Cardiac muscle cell (in vitro differentiated cells and primary cell): ENCODE measurements around the gene KRT222. TPM values are rescaled to one million over a fixed set of nuclear protein-coding genes. Genes with fewer than 3 reads are reported as not detected.
A peak's percentile ranks its signal among the peaks of the same experiment; 100 is the strongest.

ENCODE experiments used
- DNase-seq, 2 donors: peaks; one replicate each; pipeline versions ENCODE4 v3.0.0 to v3.0.0-alpha.2; 2010 to 2017; ENCODE audit warnings: low read depth in 1 of 2, low spot score in 1 of 2
- H3K27ac ChIP-seq: fragments of 200-600 bp; sonication (generic); 2 replicates; pipeline ENCODE4 v1.5.1; 2016
- H3K27me3 ChIP-seq: fragments of 200-600 bp; sonication (generic); 2 replicates; pipeline ENCODE4 v1.6.0; 2016; ENCODE audit warnings: control low read depth
- H3K36me3 ChIP-seq: fragments of 200-600 bp; sonication (generic); 2 replicates; pipeline ENCODE4 v1.5.1; 2016; ENCODE audit warnings: control low read depth
- H3K4me1 ChIP-seq: fragments of 200-600 bp; sonication (generic); 2 replicates; pipeline ENCODE4 v1.8.1; 2017; ENCODE audit warnings: low read depth, mild to moderate bottlenecking, mixed run types
- H3K4me3 ChIP-seq: fragments of 200-600 bp; sonication (generic); 2 replicates; pipeline ENCODE4 v1.5.1; 2016; ENCODE audit warnings: mild to moderate bottlenecking
- H3K9me3 ChIP-seq: fragments of 200-600 bp; sonication (generic); 2 replicates; pipeline ENCODE4 v1.5.1; 2017; ENCODE audit warnings: low read depth, mild to moderate bottlenecking, control low read depth
- polyA plus RNA-seq: library from polyadenylated mRNA; unstranded; fragments of >200 nt; fragmentation: Nextera tagmentation; extraction: Ambion mirVana; gene quantifications from 2 replicates; pipeline ENCODE4 v1.2.1, GENCODE V29; 2016
- total RNA-seq: library from RNA; depleted of rRNA; stranded (reverse); fragments of >200 nt; gene quantifications from 2 replicates; pipeline ENCODE4 v1.2.3, GENCODE V29; 2016
- TF ChIP-seq, protein P1 (sequence below): IDR thresholded peaks from 2 replicates; pipeline ENCODE4 v1.5.1; 2012; ENCODE audit warnings: low read depth, mild to moderate bottlenecking, low read length

Gene KRT222
- total and polyA plus RNA-seq, 2 experiments from 2014 or later = 0.29 TPM; not detected in 1

DNA sequence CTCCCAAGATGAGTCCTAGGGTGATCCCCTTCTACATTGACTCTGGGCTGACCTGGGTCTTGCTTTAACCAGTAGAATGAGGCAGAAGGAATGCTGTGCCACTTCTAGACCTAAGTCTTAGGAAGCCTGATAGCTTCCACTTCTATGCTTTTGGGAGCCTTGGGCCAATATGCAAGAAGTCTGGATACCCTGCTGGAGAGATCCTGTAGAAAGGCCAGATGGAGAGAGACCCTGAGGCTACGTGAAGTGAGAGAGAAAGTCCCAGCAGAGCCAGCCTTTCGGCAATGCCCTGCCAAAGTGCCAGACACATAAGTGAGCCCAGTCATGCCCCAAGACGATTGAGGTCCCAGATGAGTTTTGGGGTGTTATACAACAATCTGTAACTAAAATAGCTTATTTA is 1.7 kb downstream of the KRT222 start:
- no peak for DNase-seq
- Histone ChIP-seq H3K9me3 (no peaks in the 10 kb centered on the region), H3K36me3 (no peaks in the 10 kb centered on the region), H3K27me3 (no peaks in the 10 kb centered on the region), H3K27ac (no peak overlapping the region), H3K4me3 (no peak overlapping the region), H3K4me1 (no peaks in the 10 kb centered on the region)
- TF ChIP-seq, protein P1, sequence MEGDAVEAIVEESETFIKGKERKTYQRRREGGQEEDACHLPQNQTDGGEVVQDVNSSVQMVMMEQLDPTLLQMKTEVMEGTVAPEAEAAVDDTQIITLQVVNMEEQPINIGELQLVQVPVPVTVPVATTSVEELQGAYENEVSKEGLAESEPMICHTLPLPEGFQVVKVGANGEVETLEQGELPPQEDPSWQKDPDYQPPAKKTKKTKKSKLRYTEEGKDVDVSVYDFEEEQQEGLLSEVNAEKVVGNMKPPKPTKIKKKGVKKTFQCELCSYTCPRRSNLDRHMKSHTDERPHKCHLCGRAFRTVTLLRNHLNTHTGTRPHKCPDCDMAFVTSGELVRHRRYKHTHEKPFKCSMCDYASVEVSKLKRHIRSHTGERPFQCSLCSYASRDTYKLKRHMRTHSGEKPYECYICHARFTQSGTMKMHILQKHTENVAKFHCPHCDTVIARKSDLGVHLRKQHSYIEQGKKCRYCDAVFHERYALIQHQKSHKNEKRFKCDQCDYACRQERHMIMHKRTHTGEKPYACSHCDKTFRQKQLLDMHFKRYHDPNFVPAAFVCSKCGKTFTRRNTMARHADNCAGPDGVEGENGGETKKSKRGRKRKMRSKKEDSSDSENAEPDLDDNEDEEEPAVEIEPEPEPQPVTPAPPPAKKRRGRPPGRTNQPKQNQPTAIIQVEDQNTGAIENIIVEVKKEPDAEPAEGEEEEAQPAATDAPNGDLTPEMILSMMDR = no peak

DNA sequence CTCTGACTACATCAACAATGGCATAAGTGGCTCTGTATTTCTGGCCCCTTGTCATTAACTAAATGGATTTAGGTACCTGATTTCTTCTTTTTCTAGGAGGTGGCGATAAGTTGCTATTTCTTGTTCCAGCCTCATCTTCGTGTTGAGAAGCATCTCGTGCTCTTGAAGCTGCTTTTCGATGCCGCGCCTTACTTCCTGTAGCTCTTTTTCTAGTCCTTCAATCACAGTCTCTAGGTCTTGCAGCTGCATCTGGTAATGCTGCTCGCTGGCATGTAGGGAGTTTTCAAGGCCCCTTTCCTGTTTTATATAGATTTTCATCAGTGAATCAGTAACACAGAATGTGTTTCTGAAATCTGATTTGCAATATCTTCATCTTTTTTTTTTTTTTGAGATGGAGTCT is 5.1 kb downstream of the KRT222 start:
- no peak for DNase-seq
- H3K27me3 ChIP-seq = no peaks in the 10 kb centered on the region
- TF ChIP-seq, protein P1 = no peak
- H3K4me1 ChIP-seq = no peaks in the 10 kb centered on the region
- no peaks in the 10 kb centered on the region for H3K9me3 ChIP-seq
- H3K4me3 ChIP-seq = no peak overlapping the region
- no peak overlapping the region for H3K27ac ChIP-seq
- H3K36me3 ChIP-seq = no peaks in the 10 kb centered on the region

DNA sequence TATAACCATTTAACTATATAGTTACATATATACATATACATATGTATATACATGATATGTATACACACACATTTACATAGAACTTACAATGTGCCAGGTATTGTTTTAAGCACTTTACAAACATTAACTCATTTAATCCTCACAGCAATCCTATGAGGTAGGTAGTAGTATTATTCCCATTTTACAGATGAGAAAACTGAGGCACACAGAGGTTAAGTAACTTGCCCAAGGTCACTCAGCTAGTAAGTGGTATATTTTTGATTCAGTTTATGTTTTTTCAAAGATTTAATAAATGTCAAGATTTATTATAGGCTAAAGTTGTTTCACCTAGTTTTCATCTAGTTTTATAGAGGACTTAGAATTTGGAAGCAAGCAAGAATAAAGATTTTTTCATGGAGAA is 6.6 kb downstream of the KRT222 start:
- no peaks in the 10 kb centered on the region for H3K27me3 ChIP-seq
- no peak for DNase-seq
- no peaks in the 10 kb centered on the region for H3K9me3 ChIP-seq
- H3K4me1 ChIP-seq = no peaks in the 10 kb centered on the region
- no peak overlapping the region for H3K4me3 ChIP-seq
- no peaks in the 10 kb centered on the region for H3K36me3 ChIP-seq
- H3K27ac ChIP-seq = no peak overlapping the region
- TF ChIP-seq, protein P1 = no peak

DNA sequence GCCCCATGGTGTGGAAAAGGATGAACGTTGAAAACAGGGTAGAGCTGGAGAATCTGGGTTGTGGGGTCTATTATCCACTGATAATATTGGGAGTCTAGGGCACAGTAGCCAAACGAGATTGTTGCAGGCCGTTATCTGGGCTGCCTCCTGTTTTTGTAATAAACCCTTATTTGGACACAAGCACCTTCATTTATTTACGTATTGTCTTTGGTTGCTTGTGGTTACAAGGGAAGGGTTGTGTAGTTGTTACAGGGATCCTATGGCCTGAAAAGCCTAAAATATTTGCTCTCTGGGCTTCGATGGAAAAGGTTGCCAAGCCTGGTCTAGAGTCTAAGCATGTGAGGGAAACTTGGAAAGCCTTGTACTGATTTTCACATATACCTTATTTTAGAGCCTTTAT is 13.0 kb downstream of the KRT222 start:
- no peak overlapping the region for H3K4me3 ChIP-seq
- no peaks in the 10 kb centered on the region for H3K27me3 ChIP-seq
- H3K9me3 ChIP-seq = no peaks in the 10 kb centered on the region
- no peaks in the 10 kb centered on the region for H3K36me3 ChIP-seq
- TF ChIP-seq, protein P1 = no peak
- H3K4me1 ChIP-seq = no peaks in the 10 kb centered on the region
- H3K27ac ChIP-seq = no peak overlapping the region
- DNase-seq = no peak

DNA sequence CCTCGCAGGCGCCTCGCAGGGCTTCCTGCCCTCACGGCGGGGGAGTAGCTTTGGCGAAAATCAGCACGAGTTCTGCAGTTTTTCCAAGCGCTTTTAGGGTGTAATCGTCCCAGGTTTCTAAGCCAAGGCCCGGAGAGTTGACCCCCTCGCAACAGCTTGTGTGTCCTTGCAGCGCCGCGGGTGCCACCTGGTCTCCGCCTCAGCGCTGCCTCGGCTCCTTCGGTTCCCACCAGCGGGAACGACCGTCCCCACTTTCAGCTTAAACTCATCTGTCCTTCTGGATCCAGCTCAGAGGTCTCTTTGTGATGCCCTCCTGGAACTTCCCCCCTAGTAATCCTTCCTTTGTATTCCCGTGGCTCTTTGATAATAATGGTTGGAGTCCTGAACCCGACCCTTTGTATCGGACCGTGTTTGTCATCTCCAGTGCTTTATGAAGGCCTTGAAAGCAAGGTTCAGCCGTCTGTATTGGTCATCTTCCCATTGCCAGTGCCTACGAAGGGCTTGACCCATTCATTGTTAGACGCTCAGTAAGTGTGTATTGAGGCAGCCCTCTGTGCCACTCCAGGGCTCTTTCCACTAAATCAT is 16.5 kb downstream of the KRT222 start:
- peak overlapping the region; percentile 95 for H3K4me3 ChIP-seq
- TF ChIP-seq, protein P1 = peak; percentile 3
- no peaks in the 10 kb centered on the region for H3K27me3 ChIP-seq
- no peaks in the 10 kb centered on the region for H3K9me3 ChIP-seq
- H3K36me3 ChIP-seq = peaks cover 8% of the 10 kb centered on the region
- H3K4me1 ChIP-seq = peaks cover 16% of the 10 kb centered on the region
- peak overlapping the region; percentile 99 for H3K27ac ChIP-seq
- no peak for DNase-seq
